Measurements from ENCODE around the gene GXYLT1.
A peak's percentile ranks its signal among the peaks of the same experiment; 100 is the strongest.
"Not testable (repeated sequence)": the region's sequence is repeated elsewhere in the genome, so short reads cannot be mapped to it uniquely, and the experiment has no call there.

Gene GXYLT1, protein sequence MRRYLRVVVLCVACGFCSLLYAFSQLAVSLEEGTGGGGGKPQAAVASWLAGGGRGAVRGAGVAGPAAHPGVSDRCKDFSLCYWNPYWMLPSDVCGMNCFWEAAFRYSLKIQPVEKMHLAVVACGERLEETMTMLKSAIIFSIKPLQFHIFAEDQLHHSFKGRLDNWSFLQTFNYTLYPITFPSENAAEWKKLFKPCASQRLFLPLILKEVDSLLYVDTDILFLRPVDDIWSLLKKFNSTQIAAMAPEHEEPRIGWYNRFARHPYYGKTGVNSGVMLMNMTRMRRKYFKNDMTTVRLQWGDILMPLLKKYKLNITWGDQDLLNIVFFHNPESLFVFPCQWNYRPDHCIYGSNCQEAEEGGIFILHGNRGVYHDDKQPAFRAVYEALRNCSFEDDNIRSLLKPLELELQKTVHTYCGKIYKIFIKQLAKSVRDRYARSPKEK

DNA sequence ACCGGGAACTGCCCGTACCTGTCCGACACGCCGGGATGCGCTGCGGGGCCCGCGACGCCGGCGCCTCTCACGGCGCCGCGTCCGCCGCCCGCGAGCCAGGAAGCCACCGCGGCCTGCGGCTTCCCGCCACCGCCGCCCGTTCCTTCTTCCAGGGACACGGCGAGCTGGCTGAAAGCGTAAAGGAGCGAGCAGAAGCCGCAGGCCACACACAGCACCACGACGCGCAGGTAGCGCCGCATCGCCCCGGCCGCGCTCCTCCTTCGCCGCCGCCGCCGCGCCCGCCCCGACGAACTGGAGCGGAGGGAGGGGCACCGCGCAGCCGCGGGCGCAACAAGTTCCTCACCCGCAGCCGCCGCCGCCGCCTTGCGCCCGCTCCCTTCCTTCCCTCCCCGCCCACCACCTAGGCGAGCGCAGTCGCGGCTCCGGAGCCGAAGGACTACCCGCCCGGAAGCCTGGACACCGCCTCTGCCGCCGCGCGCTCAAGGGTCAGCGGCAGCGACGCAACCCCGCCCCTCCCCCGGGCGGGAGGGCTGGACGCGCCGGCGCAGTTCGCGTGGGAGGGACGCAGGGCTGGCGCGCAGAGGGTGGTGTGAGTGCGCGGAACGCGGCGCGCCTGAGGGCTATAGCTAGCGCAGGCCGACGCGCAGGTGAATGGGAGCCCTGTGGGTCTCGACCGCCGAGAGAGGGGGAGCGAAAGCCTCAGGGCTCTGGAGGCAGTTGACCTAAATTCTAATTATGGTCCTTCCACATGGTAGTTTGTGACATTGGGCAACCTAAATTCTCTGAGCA is at the start of gene GXYLT1:
Gene GXYLT1 (minus strand): TSS at position 467 of the 789 bp plus-strand sequence. CDS start 228 bp downstream, at position 239.
- peak within 1 kb of the TSS; percentile 69 for H3K4me3 ChIP-seq (ENCODE audit: low read depth, low read length)
- no peaks in the 10 kb centered on the region for H3K9me3 ChIP-seq (ENCODE audit: control insufficient read depth, insufficient read depth, low read depth, low read length)
- H3K9ac ChIP-seq (ENCODE audit: low read length) = peak within 1 kb of the TSS; percentile 79
- 0 out of 2 replicates have a peak within 1 kb of the TSS, but pooled peaks have one; percentile 10 for H3K27ac ChIP-seq (ENCODE audit: low read depth, low read length)
- H3K27me3 ChIP-seq (ENCODE audit: control insufficient read depth, insufficient read depth, low read length) = peaks cover 10% of the 10 kb centered on the region; the same call in 1 of the 2 replicates
- H3K36me3 ChIP-seq (ENCODE audit: control insufficient read depth, insufficient read depth, low read length) = no peaks in the 10 kb centered on the region
- H3K4me1 ChIP-seq (ENCODE audit: control insufficient read depth, insufficient read depth, low read length) = peaks cover 20% of the 10 kb centered on the region

DNA sequence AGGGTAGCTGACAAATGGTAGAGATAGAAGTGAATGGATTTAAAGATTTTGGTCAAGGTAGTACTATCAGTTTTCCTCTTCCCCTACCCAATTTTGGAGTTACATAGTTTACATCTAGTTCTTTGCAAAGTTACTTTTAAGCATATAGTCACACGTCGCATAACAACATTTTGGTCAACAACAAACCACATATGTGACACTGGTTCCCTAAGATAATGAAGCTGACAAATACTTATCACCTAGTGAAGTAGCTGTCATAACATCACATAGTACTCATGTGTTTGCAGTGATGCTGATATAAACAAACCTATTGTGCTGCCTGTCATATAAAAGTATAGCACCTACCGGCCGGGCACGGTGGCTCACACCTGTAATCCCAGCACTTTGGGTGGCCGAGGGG is 48.0 kb upstream of the GXYLT1 start:
- no peak overlapping the region for H3K27ac ChIP-seq (ENCODE audit: low read depth, low read length)

DNA sequence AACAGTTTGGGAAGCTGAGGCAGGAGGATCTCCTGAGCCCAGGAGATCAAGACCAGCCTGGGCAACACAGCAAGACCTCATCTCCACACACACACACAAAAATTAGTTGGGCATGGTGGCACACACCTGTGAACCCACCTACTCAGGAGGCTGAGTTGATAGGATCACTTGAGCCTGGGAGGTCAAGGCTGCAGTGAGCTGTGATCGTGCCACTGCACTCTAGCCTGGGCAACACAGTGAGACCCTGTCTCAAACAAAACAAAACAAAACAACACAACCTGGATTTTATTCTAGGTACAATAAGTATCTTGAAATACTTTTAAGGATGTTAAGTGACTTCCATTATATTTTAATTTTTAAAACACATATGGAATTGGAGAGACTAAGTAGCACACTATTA is 47.6 kb upstream of the GXYLT1 start:
- Histone ChIP-seq H3K27ac (ENCODE audit: low read depth, low read length) (no peak overlapping the region), H3K4me1 (ENCODE audit: control insufficient read depth, insufficient read depth, low read length) (no peaks in the 10 kb centered on the region), H3K4me3 (ENCODE audit: low read depth, low read length) (no peak overlapping the region), H3K36me3 (ENCODE audit: control insufficient read depth, insufficient read depth, low read length) (no peaks in the 10 kb centered on the region), H3K27me3 (ENCODE audit: control insufficient read depth, insufficient read depth, low read length) (no peaks in the 10 kb centered on the region), H3K9ac (ENCODE audit: low read length) (no peak overlapping the region), H3K9me3 (ENCODE audit: control insufficient read depth, insufficient read depth, low read depth, low read length) (no peaks in the 10 kb centered on the region)

More for the DNA sequence above, 48.0 kb upstream of the GXYLT1 start:
- Histone ChIP-seq H3K9me3 (ENCODE audit: control insufficient read depth, insufficient read depth, low read depth, low read length) (no peaks in the 10 kb centered on the region), H3K4me1 (ENCODE audit: control insufficient read depth, insufficient read depth, low read length) (no peaks in the 10 kb centered on the region), H3K4me3 (ENCODE audit: low read depth, low read length) (no peak overlapping the region), H3K9ac (ENCODE audit: low read length) (no peak overlapping the region), H3K27me3 (ENCODE audit: control insufficient read depth, insufficient read depth, low read length) (no peaks in the 10 kb centered on the region), H3K36me3 (ENCODE audit: control insufficient read depth, insufficient read depth, low read length) (no peaks in the 10 kb centered on the region)

DNA sequence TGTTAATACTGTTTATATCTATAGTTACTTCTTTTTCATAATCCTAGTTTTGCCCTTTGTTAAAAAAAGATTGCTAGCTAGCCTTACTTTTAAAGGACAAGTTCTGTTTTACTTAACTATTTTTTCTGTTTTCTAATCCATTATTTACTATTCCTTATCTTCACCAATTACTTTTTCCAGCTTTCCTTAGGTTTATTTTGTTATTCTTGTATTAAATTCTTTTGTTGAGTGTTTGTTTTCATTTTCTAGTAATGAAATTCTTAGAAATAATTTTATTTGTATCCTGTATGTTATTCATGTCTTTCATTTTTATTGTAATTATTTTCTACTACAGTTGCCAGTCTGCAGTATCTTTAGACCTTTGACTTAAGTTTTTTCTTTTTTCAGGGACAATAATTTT is 45.7 kb upstream of the GXYLT1 start:
- no peak overlapping the region for H3K27ac ChIP-seq (ENCODE audit: low read depth, low read length)
- no peak overlapping the region for H3K4me3 ChIP-seq (ENCODE audit: low read depth, low read length)
- no peak overlapping the region for H3K9ac ChIP-seq (ENCODE audit: low read length)
- H3K4me1 ChIP-seq (ENCODE audit: control insufficient read depth, insufficient read depth, low read length) = no peaks in the 10 kb centered on the region
- no peaks in the 10 kb centered on the region for H3K27me3 ChIP-seq (ENCODE audit: control insufficient read depth, insufficient read depth, low read length)
- no peaks in the 10 kb centered on the region for H3K36me3 ChIP-seq (ENCODE audit: control insufficient read depth, insufficient read depth, low read length)
- H3K9me3 ChIP-seq (ENCODE audit: control insufficient read depth, insufficient read depth, low read depth, low read length) = no peaks in the 10 kb centered on the region

DNA sequence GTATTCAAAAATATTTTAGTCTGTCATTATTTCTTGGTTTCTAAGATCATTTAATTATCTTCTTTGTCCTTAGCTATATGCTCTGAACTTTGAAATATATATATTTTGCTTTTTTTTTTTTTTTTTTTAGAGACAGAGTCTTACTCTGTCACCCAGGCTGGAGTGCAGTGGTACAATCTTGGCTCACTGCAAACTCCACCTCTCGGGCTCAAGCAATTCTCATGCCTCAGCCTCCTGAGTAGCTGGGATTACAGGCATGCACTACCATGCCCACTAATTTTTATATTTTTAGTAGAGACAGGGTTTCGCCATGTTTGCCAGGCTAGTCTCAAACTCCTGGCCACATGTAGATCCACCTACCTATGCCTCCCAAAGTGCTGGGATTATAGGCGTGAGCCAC is 43.6 kb upstream of the GXYLT1 start:
- not testable (repeated sequence) for H3K4me1 ChIP-seq (ENCODE audit: control insufficient read depth, insufficient read depth, low read length); H3K4me3 ChIP-seq (ENCODE audit: low read depth, low read length); H3K9ac ChIP-seq (ENCODE audit: low read length); H3K27ac ChIP-seq (ENCODE audit: low read depth, low read length); H3K9me3 ChIP-seq (ENCODE audit: control insufficient read depth, insufficient read depth, low read depth, low read length); H3K27me3 ChIP-seq (ENCODE audit: control insufficient read depth, insufficient read depth, low read length); H3K36me3 ChIP-seq (ENCODE audit: control insufficient read depth, insufficient read depth, low read length)

DNA sequence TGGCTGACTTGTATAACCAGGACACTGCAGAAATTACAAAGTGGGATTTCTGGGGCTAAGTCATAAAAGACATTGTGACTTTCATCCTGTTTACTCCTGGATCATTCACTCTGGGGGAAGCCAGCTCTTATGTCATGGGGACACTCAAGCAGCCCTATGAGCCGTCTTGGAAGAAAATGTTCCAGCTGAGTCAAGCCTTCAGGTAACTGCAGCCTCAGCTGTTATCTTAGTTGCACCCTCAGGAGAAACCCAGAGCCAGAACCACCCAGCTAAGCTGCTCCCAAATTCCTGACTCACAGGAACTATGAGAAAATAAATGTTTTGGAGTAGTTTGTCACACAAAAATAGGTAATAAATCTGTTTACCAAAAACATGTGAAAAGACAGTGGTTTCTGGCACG is 43.1 kb upstream of the GXYLT1 start:
- Histone ChIP-seq H3K9ac (ENCODE audit: low read length) (no peak overlapping the region), H3K27me3 (ENCODE audit: control insufficient read depth, insufficient read depth, low read length) (no peaks in the 10 kb centered on the region), H3K27ac (ENCODE audit: low read depth, low read length) (no peak overlapping the region), H3K9me3 (ENCODE audit: control insufficient read depth, insufficient read depth, low read depth, low read length) (no peaks in the 10 kb centered on the region), H3K36me3 (ENCODE audit: control insufficient read depth, insufficient read depth, low read length) (no peaks in the 10 kb centered on the region), H3K4me1 (ENCODE audit: control insufficient read depth, insufficient read depth, low read length) (no peaks in the 10 kb centered on the region), H3K4me3 (ENCODE audit: low read depth, low read length) (no peak overlapping the region)

DNA sequence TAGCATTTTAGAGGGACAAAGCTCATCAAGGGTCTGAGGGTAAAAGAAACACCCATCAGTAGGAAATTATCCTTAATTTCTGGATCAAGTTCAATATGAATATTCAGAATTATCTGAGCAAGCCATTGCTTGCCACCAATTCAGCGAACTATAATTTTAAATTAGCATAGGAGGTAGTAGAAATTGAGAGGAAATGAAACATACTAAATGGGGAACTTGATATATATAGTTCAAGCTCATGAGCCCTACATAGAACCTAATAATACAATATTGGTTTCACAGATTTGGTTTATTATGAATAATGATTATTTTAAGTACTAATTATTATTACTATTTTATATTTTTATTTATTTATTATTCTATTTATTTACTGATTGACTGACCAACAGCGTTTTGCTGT is 42.1 kb upstream of the GXYLT1 start:
- Histone ChIP-seq H3K9me3 (ENCODE audit: control insufficient read depth, insufficient read depth, low read depth, low read length) (no peaks in the 10 kb centered on the region), H3K9ac (ENCODE audit: low read length) (no peak overlapping the region), H3K4me1 (ENCODE audit: control insufficient read depth, insufficient read depth, low read length) (no peaks in the 10 kb centered on the region), H3K36me3 (ENCODE audit: control insufficient read depth, insufficient read depth, low read length) (no peaks in the 10 kb centered on the region), H3K27me3 (ENCODE audit: control insufficient read depth, insufficient read depth, low read length) (no peaks in the 10 kb centered on the region), H3K4me3 (ENCODE audit: low read depth, low read length) (no peak overlapping the region), H3K27ac (ENCODE audit: low read depth, low read length) (no peak overlapping the region)

DNA sequence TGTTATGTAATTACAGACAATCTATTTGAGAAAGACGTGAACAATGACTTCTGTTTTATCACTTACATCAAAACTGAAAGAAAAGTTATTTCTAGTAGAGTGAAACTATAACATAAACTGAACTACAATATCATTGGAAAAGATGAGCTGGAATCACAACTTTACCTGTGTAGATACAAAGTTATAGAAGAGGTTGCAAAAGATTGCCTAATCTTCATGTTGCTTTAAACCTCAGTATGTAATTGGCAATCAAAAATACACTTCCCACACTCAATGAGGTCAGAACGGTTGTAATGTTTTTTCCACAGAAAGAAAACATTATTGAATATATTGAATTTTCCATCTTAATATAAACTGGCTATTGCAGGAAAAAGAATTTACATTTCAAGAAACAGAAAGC is 37.7 kb upstream of the GXYLT1 start:
- no peaks in the 10 kb centered on the region for H3K9me3 ChIP-seq (ENCODE audit: control insufficient read depth, insufficient read depth, low read depth, low read length)
- H3K4me3 ChIP-seq (ENCODE audit: low read depth, low read length) = no peak overlapping the region
- no peak overlapping the region for H3K27ac ChIP-seq (ENCODE audit: low read depth, low read length)
- peaks cover 4% of the 10 kb centered on the region; the same call in 1 of the 2 replicates for H3K4me1 ChIP-seq (ENCODE audit: control insufficient read depth, insufficient read depth, low read length)
- H3K27me3 ChIP-seq (ENCODE audit: control insufficient read depth, insufficient read depth, low read length) = no peaks in the 10 kb centered on the region
- H3K36me3 ChIP-seq (ENCODE audit: control insufficient read depth, insufficient read depth, low read length) = no peaks in the 10 kb centered on the region
- no peak overlapping the region for H3K9ac ChIP-seq (ENCODE audit: low read length)

DNA sequence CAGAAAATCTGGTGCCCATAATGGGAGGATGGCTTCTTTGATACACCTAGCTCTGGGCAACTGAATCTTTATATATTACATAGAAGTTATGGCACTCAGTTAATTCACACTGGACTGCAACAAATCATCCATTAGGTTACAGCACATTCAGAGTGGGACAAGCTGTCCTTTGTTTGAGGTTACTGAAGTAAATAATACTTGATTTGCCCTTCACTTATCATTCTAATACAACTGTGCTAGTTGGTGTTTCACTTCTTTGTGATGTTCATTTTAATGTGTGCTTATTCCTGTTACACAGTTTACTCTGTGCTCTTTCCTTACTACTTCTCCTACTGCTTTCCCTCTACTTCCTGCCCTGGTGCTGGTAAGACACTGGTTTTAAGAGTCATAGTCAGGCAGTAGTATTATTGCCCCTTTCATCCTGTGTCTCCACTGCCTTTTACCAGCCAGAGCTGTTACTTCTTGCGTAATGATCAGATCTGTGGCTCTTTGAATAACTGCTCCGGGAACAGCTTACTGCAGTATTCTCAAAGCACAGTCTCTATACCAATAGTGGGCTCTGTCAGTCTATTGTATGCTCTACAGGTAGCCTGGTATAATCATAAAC is 36.4 kb upstream of the GXYLT1 start:
- Histone ChIP-seq H3K4me1 (ENCODE audit: control insufficient read depth, insufficient read depth, low read length) (peaks cover 4% of the 10 kb centered on the region; the same call in 1 of the 2 replicates), H3K4me3 (ENCODE audit: low read depth, low read length) (no peak overlapping the region), H3K9me3 (ENCODE audit: control insufficient read depth, insufficient read depth, low read depth, low read length) (no peaks in the 10 kb centered on the region), H3K36me3 (ENCODE audit: control insufficient read depth, insufficient read depth, low read length) (no peaks in the 10 kb centered on the region), H3K27ac (ENCODE audit: low read depth, low read length) (no peak overlapping the region), H3K27me3 (ENCODE audit: control insufficient read depth, insufficient read depth, low read length) (no peaks in the 10 kb centered on the region), H3K9ac (ENCODE audit: low read length) (no peak overlapping the region)

DNA sequence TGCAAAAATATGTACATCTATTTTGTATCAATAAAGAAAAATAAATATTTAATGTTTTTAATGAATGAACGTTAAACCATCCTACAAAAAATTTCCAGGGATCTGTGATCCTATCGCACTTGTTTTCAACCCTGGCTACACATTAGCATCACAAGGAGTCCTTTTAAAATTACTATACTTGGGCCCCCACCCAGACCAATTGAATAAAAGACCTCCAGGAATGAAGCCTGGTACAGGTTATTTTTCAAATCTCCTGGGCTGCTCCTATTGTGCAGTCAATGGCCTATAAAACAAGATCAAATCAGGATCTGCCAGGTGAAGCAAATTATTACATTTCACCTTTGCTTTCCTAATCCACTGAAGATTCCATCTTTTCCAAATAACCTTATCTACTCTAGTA is 33.4 kb upstream of the GXYLT1 start:
- Histone ChIP-seq H3K9ac (ENCODE audit: low read length) (no peak overlapping the region), H3K4me3 (ENCODE audit: low read depth, low read length) (no peak overlapping the region), H3K36me3 (ENCODE audit: control insufficient read depth, insufficient read depth, low read length) (no peaks in the 10 kb centered on the region), H3K4me1 (ENCODE audit: control insufficient read depth, insufficient read depth, low read length) (peaks cover 4% of the 10 kb centered on the region; the same call in 1 of the 2 replicates), H3K27ac (ENCODE audit: low read depth, low read length) (no peak overlapping the region), H3K27me3 (ENCODE audit: control insufficient read depth, insufficient read depth, low read length) (no peaks in the 10 kb centered on the region), H3K9me3 (ENCODE audit: control insufficient read depth, insufficient read depth, low read depth, low read length) (peaks cover 8% of the 10 kb centered on the region; the same call in 1 of the 2 replicates)
